Measurements from ENCODE around the gene PSME4.
"Not testable (repeated sequence)": the region's sequence is repeated elsewhere in the genome, so short reads cannot be mapped to it uniquely, and the experiment has no call there.

The PSME4 gene

DNA sequence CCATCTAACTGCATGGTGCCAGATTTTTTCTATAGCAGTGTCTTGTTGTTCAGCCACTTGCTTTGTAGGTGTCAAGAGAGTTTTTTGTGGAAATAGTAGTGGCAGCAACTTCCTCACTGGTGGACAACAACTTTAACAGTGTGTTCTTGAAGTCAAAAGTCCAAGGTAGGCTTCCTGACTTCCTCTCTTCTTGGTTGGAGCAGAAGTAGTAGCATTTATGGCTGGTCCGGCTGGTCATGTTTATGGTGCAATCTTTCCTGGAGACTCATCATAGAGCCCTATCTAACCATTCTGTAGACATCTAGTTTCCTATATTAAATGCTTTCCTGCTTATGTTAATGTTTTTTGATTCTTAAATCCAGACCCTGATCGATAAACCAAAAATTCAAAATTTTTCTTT lies 122.7 kb downstream of the PSME4 start:
- Mint-ChIP-seq H3K27ac (no peak overlapping the region), H3K9me3 (no peaks in the 10 kb centered on the region), H3K4me3 (no peak overlapping the region), H3K36me3 (ENCODE audit: low read depth) (peaks cover 27% of the 10 kb centered on the region), H3K27me3 (ENCODE audit: low read depth, poor library complexity) (no peaks in the 10 kb centered on the region), H3K4me1 (peaks cover 8% of the 10 kb centered on the region)
- no peak for DNase-seq
- TF ChIP-seq, protein P1, sequence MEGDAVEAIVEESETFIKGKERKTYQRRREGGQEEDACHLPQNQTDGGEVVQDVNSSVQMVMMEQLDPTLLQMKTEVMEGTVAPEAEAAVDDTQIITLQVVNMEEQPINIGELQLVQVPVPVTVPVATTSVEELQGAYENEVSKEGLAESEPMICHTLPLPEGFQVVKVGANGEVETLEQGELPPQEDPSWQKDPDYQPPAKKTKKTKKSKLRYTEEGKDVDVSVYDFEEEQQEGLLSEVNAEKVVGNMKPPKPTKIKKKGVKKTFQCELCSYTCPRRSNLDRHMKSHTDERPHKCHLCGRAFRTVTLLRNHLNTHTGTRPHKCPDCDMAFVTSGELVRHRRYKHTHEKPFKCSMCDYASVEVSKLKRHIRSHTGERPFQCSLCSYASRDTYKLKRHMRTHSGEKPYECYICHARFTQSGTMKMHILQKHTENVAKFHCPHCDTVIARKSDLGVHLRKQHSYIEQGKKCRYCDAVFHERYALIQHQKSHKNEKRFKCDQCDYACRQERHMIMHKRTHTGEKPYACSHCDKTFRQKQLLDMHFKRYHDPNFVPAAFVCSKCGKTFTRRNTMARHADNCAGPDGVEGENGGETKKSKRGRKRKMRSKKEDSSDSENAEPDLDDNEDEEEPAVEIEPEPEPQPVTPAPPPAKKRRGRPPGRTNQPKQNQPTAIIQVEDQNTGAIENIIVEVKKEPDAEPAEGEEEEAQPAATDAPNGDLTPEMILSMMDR (IDR thresholded peaks at IDR 0.05), result no peak

GRCh38 chr2:53843595-53843994 lies 127.2 kb downstream of the PSME4 start:
- Mint-ChIP-seq H3K27me3 (ENCODE audit: low read depth, poor library complexity) (no peaks in the 10 kb centered on the region), H3K27ac (peak overlapping the region; percentile 64), H3K36me3 (ENCODE audit: low read depth) (peaks cover 16% of the 10 kb centered on the region), H3K4me3 (no peak overlapping the region), H3K4me1 (no peaks in the 10 kb centered on the region), H3K9me3 (peaks cover 13% of the 10 kb centered on the region)
- no peak for DNase-seq
- TF ChIP-seq, protein P1 (IDR thresholded peaks at IDR 0.05), result no peak

DNA sequence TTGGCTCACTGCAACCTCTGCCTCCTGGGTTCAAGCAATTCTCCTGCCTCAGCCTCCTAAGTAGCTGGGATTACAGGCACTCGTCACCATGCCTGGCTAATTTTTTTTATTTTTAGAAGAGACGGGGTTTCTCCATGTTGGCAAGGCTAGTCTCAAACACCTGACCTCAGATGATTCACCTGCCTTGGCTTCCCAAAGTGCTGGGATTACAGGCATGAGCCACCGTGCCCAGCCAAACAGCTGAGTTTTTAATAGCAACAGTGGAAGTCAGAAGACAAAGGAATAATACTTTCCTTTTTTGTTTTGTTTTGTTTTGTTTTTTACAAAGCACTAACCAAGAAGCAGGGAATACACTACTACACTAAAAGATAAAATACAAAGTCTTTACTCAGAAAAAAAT lies 127.9 kb downstream of the PSME4 start:
- Mint-ChIP-seq H3K4me3 (no peak overlapping the region), H3K4me1 (no peaks in the 10 kb centered on the region), H3K9me3 (peaks cover 13% of the 10 kb centered on the region), H3K27ac (no peak overlapping the region), H3K27me3 (ENCODE audit: low read depth, poor library complexity) (no peaks in the 10 kb centered on the region), H3K36me3 (ENCODE audit: low read depth) (peaks cover 10% of the 10 kb centered on the region)
- TF ChIP-seq, protein P1 (IDR thresholded peaks at IDR 0.05), result no peak
- no peak for DNase-seq

DNA sequence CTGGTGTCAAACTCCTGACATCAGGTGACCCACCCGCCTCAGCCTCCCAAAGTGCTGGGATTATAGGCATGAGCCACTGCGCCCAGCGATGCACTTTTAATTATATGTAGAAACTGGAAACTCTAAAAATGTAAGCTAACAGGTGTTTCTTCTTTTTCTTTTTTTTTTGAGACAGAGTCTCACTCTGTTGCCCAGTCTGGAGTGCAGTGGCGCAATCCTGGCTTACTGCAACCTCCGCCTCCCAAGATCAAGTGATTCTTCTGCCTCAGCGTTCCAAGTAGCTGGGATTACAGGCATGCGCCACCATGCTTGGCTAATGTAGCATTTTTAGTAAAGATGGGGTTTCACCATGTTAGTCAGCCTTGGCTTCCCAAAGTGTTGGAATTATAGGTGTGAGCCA lies 129.1 kb downstream of the PSME4 start:
- not testable (repeated sequence) for H3K36me3 Mint-ChIP-seq (ENCODE audit: low read depth); H3K4me1 Mint-ChIP-seq; H3K4me3 Mint-ChIP-seq; DNase-seq; H3K27me3 Mint-ChIP-seq (ENCODE audit: low read depth, poor library complexity); H3K27ac Mint-ChIP-seq
- peaks cover 13% of the 10 kb centered on the region for H3K9me3 Mint-ChIP-seq

DNA sequence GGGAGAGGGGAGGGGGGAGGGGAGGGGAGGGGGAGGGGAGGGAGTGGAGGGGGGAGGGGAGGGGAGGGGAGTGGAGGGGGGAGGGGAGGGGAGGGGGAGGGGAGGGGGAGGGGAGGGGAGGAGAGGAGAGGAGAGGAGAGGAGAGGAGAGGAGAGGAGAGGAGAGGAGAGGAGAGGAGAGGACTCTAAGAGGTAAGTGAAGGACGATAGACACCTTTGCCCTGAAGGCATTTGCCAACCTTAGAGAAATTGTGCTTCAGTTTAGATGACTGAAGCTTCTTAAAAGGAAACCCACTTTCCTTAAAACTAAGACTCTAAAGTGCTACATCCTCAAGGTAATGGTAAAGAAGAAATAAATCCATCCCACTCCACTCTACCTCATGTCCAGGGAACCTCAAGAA lies 130.2 kb downstream of the PSME4 start:
- Mint-ChIP-seq H3K27me3 (ENCODE audit: low read depth, poor library complexity) (no peaks in the 10 kb centered on the region), H3K4me3 (no peak overlapping the region), H3K9me3 (peaks cover 13% of the 10 kb centered on the region), H3K36me3 (ENCODE audit: low read depth) (peaks cover 13% of the 10 kb centered on the region), H3K27ac (no peak overlapping the region), H3K4me1 (no peaks in the 10 kb centered on the region)
- TF ChIP-seq, protein P1 (IDR thresholded peaks at IDR 0.05), result no peak
- DNase-seq, result no peak

GRCh38 chr2:53829980-53830290 lies 140.9 kb downstream of the PSME4 start:
- not testable (repeated sequence) for H3K27ac Mint-ChIP-seq; H3K4me3 Mint-ChIP-seq; H3K9me3 Mint-ChIP-seq; H3K27me3 Mint-ChIP-seq (ENCODE audit: low read depth, poor library complexity); DNase-seq; H3K4me1 Mint-ChIP-seq
- H3K36me3 Mint-ChIP-seq (ENCODE audit: low read depth), result peaks cover 17% of the 10 kb centered on the region

DNA sequence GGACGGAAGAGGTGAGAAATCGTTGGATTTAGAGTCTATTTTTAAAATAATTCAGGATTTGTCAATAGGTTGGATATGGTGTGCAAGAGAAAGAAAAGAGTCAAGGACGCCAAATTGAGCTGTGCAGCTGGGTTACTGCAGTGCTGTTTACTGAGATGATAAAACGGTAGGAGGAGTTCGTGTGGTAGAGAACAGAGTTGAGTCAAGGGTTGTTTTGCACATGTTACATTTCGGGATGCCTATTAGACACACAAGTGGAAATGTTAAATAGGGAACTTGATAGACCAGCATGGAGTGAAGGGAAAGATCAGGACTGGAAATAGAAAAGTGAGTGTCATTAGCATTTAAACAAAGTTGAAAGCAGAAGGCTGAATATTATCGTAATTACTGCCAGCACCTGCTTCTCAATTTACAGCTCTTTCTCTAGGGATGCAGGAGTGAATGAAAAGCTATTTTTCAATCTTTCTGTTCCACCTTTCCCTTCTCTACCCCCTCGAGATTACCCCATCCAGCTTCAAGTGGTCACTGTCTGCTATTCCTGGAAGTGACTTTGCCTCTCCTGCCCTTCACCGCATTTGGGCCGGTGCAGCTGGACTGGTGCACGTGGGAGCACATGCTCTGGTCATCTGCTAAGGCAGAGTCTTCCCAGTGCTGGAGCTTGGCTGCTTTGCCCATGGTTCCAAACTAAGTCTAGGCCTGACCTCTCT lies 141.4 kb downstream of the PSME4 start:
- DNase-seq, result no peak
- Mint-ChIP-seq H3K9me3 (no peaks in the 10 kb centered on the region), H3K36me3 (ENCODE audit: low read depth) (peaks cover 13% of the 10 kb centered on the region), H3K27me3 (ENCODE audit: low read depth, poor library complexity) (no peaks in the 10 kb centered on the region), H3K4me1 (no peaks in the 10 kb centered on the region), H3K27ac (no peak overlapping the region), H3K4me3 (no peak overlapping the region)
- TF ChIP-seq, protein P1 (IDR thresholded peaks at IDR 0.05), result no peak

Measured in nephron progenitor cell (in vitro differentiated cells).